GM21619 (cell line): Measurements from ENCODE around the gene DHCR7.

Experiments used
- ATAC-seq: cut with Tn5 transposase; IDR thresholded peaks from one replicate; pipeline ENCODE4 v1.9.1; 2021; ENCODE audit not compliant: unreplicated experiment

The DHCR7 gene, protein sequence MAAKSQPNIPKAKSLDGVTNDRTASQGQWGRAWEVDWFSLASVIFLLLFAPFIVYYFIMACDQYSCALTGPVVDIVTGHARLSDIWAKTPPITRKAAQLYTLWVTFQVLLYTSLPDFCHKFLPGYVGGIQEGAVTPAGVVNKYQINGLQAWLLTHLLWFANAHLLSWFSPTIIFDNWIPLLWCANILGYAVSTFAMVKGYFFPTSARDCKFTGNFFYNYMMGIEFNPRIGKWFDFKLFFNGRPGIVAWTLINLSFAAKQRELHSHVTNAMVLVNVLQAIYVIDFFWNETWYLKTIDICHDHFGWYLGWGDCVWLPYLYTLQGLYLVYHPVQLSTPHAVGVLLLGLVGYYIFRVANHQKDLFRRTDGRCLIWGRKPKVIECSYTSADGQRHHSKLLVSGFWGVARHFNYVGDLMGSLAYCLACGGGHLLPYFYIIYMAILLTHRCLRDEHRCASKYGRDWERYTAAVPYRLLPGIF

DNA sequence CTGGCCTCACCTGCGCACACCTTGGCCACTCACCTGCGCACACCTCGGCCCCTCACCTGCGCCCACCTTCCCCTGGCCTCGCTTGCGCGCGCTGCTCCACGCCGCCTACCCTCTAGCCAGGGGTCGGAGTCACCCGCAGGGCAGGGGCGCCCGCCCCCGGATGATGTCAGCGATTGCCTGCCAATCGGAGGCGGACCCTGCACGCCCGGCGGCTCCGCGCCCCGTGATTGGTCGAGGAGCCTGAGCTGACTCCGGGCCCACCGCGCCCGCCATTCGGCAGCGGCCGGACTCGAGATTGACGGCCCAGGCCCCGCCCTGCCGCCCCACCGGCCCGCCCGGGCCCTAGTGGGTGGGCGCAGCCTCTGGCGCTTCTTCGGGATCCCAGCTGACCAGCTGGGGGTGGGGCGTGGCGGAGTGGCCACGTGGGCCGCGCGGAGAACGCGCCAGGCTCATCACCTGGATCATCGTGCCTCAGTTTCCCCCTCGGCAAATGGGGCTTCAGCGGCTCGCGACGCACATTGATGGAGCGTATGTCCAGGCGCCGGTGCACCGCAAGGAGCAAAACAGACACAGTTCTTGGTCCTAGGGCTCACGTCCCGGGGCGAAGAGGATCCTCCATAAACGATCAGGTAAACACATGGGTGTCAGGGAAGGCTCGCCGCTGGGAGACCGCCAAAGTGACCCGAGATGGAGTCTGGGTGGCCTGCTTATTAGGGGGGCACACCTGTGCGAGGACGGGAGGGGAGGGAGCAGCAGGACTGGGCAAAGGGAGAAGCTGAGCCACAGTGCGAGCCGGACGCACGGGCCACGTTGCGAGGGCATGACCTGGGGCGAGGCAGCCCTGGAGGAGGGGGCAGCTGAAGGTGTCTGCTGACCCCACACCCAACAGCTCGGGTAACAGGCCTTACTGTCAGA is at the start of gene DHCR7:
TSS of gene DHCR7 (minus strand) at position 137 of the 915 bp plus-strand sequence. CDS start 3,441 bp downstream, outside the sequence.
- peak; percentile 78 for ATAC-seq

DNA sequence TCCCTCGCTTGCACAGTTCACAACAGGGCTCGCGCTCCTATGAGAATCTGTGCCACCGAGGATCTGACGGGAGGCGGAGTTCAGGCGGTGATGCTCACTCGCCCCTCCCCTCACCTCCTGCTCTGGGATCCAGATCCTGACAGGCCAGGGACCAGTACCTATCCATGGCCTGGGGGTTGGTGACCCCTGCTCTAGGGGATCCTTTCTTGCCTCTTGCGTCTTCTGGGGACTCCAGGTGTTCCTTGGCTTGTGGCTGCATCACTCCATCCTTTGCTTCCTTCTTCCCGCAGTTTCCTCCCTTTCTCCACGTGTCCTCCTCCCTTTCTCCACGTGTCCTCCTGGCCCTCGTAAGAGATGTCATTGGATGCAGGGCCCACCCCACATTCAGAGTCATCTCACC is 48.2 kb upstream of the DHCR7 start:
- no peak for ATAC-seq

DNA sequence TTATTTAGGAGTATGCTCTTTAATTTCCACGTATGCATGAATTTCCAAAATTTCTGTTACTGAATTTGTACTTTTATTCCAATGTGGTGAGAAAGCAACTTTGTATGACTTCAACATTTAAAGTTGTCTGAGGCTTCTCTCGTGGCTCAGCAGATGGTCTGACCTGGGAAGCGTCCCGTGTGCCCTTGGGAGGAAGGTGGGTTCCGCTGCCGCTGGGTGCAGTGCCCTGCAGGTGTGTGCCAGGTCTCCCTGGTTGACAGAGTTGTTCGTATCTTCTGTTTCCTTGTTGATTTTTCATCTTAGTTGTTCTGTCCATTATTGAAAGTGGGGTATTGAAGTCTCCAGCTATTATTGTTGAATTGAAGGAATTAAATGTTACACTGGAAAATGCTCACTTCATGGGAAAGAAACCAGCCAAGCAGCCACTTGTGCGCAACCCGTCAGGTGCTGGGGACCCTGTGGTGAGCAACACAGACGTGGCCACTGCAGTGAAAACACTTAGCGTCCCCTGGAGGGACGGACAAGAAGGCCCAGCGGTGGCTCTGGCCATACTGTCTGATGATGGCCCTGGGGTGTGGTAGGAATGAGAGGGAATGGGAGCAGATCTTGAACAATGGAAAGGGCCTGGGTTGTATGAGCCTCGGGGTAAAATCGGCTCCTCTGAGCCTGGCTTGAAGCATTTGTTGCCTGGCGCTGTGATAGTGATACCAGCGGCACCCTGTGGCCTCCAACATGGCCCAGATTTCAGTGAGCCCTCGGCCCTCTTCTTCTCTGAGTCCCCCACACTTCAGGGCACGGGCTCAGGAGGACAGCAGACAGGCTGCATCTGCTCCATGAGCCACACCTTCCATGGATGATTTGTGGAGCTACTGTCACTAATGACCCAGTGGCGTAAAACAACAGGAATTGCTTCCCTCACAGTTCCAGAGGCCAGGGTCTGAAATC is 47.4 kb upstream of the DHCR7 start:
- ATAC-seq = no peak

DNA sequence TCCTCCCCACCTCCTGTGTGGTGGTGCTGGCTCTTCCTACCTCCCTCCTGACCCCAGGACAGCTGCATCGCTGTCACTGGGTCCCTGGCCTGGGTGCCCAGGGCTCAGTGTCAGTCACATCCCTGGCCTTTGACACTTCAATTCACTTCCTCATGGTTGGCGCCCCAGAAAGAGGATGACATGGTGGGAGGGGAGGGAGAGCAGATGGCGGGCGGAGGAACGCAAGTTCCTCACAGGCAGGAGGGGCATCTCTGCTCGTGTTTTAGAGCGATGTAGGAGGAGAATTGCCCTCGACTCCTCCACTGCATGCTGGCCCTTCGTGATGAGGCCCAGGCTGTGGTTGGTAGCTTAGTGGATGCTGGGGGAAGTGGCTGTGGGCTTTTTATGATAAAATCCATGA is 43.7 kb upstream of the DHCR7 start:
- ATAC-seq = no peak

DNA sequence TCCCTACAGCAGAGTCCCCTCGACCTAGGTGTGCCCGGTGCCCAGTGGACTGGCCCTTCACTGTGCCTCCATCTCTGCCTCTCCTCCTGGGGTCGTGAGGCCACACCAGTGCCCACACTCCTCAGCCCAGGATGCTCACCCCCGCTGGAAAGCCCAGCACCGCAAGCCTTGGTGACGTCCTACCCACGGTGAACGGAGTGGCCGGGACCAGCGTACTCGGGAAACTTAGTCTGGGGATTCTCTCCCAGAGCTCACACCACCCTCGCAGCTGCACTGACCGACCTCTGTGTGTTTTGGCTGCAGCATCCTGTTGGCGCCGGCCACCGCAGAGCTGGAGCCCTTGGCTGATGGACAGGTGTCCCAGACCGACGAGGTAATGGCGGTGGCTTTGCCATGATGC is 43.3 kb upstream of the DHCR7 start:
- ATAC-seq = no peak

DNA sequence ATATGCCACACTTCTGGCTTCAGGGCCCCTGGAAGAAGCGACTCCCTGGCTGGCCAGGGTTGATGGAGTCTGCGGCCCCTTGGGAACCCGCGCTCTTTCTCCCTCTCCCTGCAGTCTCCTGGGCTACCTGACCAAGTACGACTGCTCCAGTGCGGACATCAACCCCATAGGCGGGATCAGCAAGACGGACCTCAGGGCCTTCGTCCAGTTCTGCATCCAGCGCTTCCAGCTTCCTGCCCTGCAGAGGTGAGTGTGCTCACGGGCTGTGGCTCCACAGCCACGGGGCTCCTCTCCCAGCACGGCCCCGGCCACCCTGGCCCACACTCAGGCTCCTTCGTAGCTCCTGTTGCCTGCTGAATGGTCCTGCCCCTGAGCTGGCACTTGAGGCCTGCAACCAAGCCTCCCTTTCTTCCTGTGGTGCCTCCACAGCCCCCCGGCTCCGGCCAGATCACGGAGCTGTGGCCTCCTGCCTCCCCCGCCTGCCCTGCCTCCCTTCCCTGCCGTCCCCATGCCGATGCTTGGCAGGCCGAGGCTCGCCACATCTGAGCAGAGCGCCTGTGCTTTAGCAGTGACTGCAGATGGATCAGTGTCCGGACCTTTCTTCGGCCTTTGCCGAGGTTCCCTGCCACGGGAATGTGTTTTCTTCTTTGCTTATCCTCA is 42.7 kb upstream of the DHCR7 start:
- ATAC-seq = no peak

DNA sequence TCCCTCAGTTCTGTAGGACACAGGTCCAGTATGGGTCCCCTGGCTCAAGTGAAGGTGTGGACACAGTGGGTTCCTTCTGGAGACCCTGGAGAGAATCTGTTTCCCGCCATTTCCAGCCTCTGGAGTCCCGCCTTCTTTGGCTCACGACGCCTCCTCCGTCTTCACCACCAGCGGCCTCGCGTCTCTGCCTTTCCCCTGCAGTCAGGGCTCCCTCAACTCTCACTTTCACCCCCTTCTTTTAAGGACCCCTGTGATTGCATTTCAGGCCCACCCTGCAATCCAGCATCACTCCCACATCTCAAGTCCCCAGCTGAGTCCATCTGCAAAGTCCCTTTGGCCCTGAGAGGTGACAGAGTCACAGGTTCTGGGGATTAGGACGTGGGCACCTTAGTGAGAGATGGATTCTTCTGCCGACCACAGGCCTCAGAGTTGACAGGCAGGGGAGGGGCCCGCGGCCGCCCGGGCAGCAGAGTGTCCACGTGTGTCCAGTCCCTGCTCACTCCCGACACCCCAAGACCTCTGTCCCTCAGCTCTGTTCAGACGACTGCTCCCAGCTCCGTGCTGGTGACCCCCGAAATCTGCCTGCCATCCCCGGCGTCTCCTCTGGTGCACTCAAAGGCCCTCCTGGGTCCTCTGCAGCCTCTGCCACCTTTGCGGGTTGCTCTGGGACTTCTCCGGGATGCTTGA is 42.0 kb upstream of the DHCR7 start:
- ATAC-seq = no peak

DNA sequence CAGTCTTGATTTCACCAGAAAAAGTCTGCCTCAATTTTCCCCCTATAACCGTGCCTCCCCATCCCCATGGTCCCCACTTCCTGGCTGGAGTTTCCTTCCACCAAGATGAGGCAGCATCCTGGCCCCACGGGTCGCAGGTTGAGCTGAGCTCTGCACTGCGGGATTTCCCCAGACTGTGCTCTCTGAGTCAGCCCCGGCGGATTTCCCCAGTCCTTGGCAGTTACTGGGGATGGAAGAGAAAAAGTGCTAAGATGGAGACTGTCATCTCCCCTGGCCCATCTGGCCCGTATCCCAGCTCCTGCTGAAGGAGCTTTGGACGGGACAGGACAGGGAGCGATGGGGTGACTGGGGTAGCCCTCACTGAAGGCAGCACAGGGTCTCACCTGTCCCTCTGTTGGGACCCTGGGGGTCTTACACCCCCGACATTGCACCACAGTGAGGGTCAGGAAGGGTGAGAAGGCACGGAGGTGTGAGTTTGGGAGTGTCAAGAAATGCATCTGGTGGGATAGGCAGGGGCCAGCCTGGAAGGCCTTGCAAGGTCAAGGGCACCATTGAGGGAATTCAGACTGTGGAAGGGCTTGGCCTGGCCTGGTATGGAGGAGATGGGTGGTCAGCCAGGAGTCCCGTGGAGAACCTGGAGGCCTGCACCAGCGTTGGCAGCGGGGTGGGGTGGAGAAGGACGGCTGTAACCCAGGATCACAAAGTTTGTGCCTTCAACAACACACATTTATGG is 41.3 kb upstream of the DHCR7 start:
- peak; percentile 65 for ATAC-seq

DNA sequence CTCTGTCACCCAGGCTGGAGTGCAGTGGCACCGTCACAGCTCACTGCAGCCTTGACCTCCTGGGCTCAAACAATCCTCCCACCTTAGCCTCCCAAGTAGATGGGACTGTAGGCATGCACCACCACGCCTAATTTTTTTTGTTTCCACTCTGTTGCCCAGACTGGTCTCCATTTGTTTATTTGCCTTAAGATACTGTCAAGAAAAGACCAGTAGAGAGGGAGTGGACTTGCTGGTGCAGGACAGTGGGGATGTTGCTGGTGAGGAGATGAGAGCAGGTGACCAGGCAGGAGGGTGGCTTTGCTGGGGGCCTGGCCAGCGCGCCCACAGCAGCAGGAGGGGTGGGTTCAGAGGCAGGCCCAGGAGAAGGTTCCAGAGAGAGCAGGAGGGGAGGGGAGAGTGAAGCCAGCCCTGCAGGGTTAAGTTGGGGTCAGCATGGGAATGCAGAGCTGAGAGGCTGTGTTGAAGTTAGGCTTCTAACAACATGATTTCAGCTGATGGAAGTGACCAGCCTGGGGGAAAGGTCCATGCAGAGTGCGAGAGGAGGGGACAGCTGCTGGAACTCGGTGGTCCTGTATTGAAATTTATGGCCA is 40.6 kb upstream of the DHCR7 start:
- ATAC-seq = no peak

DNA sequence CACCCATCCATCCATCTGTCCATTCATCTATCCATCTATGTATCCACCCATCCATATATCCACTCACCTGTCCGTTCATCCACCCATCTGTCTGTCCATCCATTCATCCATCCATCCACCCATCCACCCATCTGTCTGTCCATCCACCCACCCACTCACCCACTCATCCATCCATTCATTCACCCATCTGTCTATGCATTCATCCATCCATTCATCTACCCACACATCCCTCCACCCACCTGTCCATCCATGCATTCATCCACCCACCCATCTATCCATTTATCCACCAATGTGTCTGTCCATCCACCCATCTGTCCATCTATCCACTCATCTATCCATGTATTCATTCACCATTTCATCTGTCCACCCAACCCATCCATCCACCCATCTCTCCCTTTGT is 38.1 kb upstream of the DHCR7 start:
- ATAC-seq = no peak

DNA sequence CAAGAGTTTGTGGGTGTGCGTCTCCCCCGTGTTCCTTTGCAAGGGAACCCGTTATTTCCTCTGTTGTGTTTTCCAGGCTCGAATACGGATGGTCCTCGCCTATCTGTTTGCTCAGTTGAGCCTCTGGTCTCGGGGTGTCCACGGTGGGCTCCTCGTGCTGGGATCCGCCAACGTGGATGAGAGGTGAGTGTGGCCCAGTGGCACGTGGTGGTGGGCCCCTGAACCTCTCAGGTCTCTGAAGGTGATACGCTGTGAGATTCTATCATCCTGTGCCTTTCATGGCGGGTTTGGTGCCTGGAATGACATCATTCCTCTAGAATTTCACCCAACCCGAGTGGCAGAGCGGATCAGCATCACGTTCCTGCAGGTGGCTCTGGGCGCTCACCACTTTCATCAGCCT is 37.3 kb upstream of the DHCR7 start:
- no peak for ATAC-seq

DNA sequence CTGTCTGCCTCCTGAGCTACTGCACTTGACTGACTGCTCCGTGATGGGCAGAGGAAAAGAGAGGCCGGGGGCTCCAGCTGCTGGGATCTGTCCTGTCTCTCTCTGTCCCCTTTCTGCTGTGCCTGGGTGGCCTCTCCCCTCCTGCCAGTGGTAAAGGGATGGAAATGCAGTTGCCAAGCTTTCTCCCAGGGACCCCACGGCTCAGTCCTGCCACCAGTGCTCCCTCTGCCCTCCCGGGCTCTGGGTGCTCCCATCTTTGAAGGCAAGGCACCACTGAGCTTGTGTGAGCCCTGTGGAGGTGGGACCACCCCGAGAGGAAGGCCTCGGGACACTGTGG is 36.8 kb upstream of the DHCR7 start:
- no peak for ATAC-seq

DNA sequence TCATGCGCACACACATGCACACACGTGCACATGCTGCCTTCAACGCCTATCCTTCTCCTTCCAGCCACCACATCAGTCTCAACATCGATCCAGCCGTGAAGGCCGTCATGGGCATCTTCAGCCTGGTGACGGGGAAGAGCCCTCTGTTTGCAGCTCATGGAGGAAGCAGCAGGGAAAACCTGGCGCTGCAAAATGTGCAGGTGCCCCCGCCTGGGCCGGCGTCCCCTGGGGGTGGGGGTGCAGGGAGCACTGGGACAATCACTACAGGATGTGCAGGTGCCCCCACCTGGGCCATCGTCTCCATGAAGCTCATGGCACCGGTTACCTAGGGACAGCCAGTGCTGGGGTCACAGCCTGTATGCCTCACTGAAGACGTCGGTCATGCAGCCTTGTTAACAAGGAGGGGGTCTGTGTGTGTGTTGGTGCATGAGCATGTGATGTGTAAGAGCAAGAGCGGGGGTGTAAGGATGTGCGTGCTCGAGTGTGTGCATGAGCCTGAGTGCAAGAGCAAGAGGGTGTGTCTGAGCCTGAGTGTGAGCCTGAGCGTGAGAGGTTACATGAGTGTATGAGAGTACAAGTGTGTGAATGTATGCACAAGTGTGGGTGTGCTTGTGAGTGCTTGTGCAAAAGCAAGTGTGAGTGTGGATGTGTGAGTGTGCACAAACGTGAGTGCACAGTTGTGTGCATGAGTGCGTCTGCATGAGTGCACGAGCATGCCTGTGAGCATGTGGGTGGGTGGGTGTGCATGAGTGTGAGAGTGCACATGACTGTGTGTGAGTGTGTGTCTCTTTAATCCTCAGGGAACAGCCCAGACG is 36.3 kb upstream of the DHCR7 start:
- no peak for ATAC-seq

DNA sequence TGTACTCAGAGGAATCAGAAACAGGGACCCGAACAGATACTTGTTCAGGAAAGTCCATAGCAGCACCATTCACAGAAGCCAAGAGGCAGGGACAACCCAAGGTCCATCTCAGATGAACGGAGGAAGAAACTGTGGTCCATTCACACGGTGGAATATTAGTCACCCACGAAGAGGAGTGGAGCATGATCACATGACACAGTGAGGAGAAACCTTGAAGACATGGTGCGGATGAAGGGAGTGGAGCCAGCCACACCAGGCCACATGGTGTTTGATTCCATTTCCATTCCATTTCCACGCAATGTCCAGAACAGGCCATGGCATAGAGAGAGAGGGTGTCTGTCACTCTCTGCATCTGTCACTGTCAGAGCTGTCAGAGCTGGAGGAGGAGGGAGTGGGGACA is 35.5 kb upstream of the DHCR7 start:
- no peak for ATAC-seq

DNA sequence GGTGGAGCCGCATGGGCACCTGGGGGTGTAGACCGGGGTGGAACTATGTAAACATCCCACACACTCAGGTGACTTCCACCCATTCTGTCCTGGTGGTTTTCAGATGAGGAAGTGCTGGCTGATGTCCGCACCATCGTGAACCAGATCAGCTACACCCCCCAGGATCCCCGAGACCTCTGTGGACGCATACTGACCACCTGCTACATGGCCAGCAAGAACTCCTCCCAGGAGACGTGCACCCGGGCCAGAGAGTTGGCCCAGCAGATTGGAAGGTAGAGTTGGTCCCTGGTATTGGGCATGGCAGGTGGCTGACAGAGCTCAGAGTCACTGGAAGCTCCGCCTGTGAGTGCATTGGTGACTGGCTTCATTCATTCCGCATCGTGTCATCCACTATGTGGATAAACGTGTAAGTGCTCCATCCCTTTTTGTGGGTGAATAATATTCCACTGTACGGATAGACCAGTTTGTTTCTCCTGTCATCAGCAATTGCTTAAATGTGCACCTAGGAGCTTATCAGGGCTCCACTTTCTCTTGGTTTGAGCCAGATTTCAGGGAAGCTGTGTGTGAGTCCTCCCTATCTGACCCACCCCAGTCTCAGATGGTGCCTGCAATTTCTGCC is 34.7 kb upstream of the DHCR7 start:
- ATAC-seq = no peak

DNA sequence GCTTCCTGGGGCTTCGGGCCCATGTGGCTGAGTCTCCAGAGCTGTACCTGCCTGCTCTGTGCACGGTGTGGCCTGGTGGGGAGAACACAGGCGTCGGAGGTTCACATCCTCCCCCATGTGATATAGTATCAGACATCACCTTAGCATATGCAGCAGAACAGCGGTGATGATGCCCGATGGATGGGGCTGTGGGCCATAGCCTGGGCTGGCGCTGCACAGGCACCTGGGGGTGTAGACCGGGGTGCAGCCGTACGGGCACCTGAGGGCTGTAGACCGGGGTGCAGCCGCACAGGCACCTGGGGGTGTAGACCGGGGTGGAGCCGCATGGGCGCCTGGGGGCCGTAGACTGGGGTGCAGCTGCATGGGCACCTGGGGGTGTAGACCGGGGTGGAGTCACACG is 34.0 kb upstream of the DHCR7 start:
- ATAC-seq = no peak

DNA sequence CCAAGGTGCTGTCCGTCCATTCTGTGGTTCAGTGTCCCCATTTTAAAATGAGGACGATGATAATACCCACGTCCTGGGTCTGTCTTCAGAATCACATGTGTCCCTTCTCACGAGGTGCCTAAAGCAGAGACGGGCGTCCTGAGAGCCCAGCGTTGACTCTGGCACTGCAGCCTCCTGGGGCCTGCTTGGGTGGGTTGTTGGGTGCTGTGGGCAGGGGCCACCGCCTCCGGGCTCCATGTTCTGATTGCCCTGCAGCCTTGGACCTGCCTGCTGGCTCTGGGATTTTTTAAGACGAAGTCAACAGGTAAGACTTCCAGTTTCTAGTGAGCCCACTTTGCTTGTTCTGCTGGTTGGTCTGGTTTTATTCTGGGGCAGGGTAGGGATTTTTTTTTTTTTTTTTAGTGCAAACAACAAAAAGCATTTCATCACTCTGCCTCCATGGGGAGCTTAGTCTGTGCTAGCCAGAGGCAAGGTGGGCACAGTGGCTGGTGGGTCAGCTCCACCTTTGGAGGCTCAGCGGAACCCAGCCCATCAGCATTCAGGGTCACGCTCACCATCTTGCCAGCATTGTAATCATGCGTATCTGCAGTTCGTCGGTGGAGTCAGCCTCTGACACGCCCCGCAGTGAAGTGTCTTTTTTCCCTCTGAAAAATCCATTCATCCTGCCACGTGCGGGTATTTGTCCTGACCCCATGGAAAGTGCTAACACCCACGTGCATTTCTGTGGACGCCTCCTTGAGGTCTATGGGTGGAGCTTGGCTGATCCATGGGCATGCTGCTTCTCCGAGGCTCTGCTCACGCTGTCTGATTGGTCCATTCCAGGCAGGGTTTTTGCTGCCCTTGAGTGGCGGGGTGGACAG is 33.1 kb upstream of the DHCR7 start:
- no peak for ATAC-seq
